Heart right ventricle (tissue), 16 donors: ENCODE data around the gene CBX2. TPM values are rescaled to one million over a fixed set of nuclear protein-coding genes. Genes with fewer than 3 reads are reported as not detected.

Experiments used
- ATAC-seq, 8 donors: fragments of 200-7000 bp; cut with Tn5 transposase; one replicate each; pipeline ENCODE4 v1.9.1; 2020; ENCODE audit warnings: mild to moderate bottlenecking in 8 of 8, moderate library complexity in 8 of 8, moderate number of reproducible peaks in 1 of 8
- DNase-seq, 2 donors: peaks; one replicate each; pipeline ENCODE4 v3.0.0-alpha.2; 2020
- H3K27ac ChIP-seq, 10 donors: fragments of 200-600 bp; sonication (generic) in 2 of 10; one replicate each; pipeline versions ENCODE4 v1.5.0 to v1.8.0; 2020 to 2022; ENCODE audit warnings: mild to moderate bottlenecking in 3 of 10
- H3K27me3 ChIP-seq, 7 donors: fragments of 200-600 bp; one replicate each; pipeline ENCODE4 v1.8.0; 2021 to 2022; ENCODE audit warnings: mild to moderate bottlenecking in 2 of 7
- H3K36me3 ChIP-seq, 9 donors: fragments of 200-600 bp; sonication (generic) in 1 of 9; one replicate each; pipeline versions ENCODE4 v1.5.0 to v1.8.0; 2020 to 2022; ENCODE audit warnings: mild to moderate bottlenecking in 2 of 9
- H3K4me1 ChIP-seq, 9 donors: fragments of 200-600 bp; sonication (generic) in 1 of 9; one replicate each; pipeline versions ENCODE4 v1.5.0 to v1.8.0; 2020 to 2022; ENCODE audit warnings: mild to moderate bottlenecking in 4 of 9
- H3K4me3 ChIP-seq, 10 donors: fragments of 200-600 bp; sonication (generic) in 2 of 10; one replicate each; pipeline versions ENCODE4 v1.5.0 to v1.8.0; 2020 to 2022; ENCODE audit warnings: mild to moderate bottlenecking in 7 of 10, moderate library complexity in 2 of 10
- H3K9me3 ChIP-seq, 11 donors: fragments of 200-600 bp in 10 of 11; sonication (generic) in 2 of 11; one replicate each; pipeline versions ENCODE4 v1.5.0 to v1.8.0; 2013 to 2022; ENCODE audit warnings: mild to moderate bottlenecking in 2 of 11, control low read depth in 1 of 11, moderate library complexity in 1 of 11
- WGBS, 2 donors: extraction: QIAGEN DNeasy Blood & Tissue Kit; methylation state at CpG; one replicate each; pipeline ENCODE4 v1.1.7; 2013; ENCODE audit warnings: inconsistent platforms in 1 of 2; 5-methylcytosine and 5-hydroxymethylcytosine counted together
- intact Hi-C, 10 donors: fragments of 100-400 bp; cut with DNase I; formaldehyde crosslinking; loops; one replicate each; pipeline versions ENCODE4 v1.11.1 to v1.14.2; 2022
- polyA plus RNA-seq, 2 donors: library from polyadenylated mRNA; stranded (reverse); fragments of 200-250 nt; gene quantifications; one replicate each; pipeline ENCODE4 v1.2.3, GENCODE V29; 2013
- total RNA-seq, 10 donors: library from RNA; stranded (reverse); fragmentation: NEBNext Ultra II Directional in 3 of 10; extraction: Animal tissue kit (Norgen Biotek cat#: 25700) in 3 of 10; gene quantifications; one replicate each; pipeline versions ENCODE4 v1.2.1 to v1.2.4, GENCODE V29; 2021 to 2023
- TF ChIP-seq, protein P1 (sequence below), 9 donors: fragments of 200-600 bp; sonication (generic) in 2 of 9; IDR thresholded peaks; one replicate each; pipeline versions ENCODE4 v1.5.0 to v1.8.0; 2021 to 2022; ENCODE audit warnings: antibody characterized with exemption in 9 of 9, mild to moderate bottlenecking in 5 of 9, moderate library complexity in 1 of 9
- donor health status: Arrhythmogenic right ventricular cardiomyopathy.
- donor health status: ischemic (EF 13 %, LVEDD 7.1; RV severe dilation, severe dysfunction).
- donor health status: healthy with polysubstance abuse.
- donor health status: DM: no; HTN: yes; CAD: no.
- donor health status: DM: no; HTN: no; CAD: no.
- donor health status: ischemic (EF 25% LVEDD 6.9; RV normal size, moderate dysfunction).
- donor health status: ischemic (EF 25% LVEDD 5.7; RV mildly dilated, moderate dysfunction).
- donor health status: healthy.
- donor health status: DM: yes; HTN: yes; CAD: no.
- donor health status: Ischemic cardiomyopathy.
- donor health status: ischemic (EF 35%, LVEDD 5.7; RV mildly dilated, moderate dysfunction).
- donor health status: nonischemic (EF 11% LVEDD 7.7; RV severe dilation, severe dysfunction).
- donor health status: DM: yes; HTN: yes; CAD: no.
- donor health status: PGD.
- donor health status: ischemic (EF 29% LVEDD 5.4; RV normal size, mild dysfunction).
- donor health status: nonischemic (EF 23%, LVEDD 6.1; RV moderate dilation, normal function).

The CBX2 gene
- total and polyA plus RNA-seq, 12 donors = 1.5 to 7.1 (median 2.9) TPM

GRCh38 chr17:79814974-79815835 lies 37.3 kb downstream of the CBX2 start:
- Histone ChIP-seq H3K27ac (peak overlapping the region in 1 of 10 donors; percentile 26), H3K4me1 (peaks cover 22 to 61% (median 49%) of the 10 kb centered on the region in 9 donors), H3K9me3 (no peaks in the 10 kb centered on the region), H3K4me3 (peak overlapping the region in 7 of 10 donors; percentile 17 to 36 (median 31)), H3K36me3 (no peaks in the 10 kb centered on the region), H3K27me3 (peaks cover 22 to 86% (median 62%) of the 10 kb centered on the region in 7 donors)
- WGBS, 2 donors = 13 to 16% methylated on average over 85 to 96 of the region's 96 CpGs
- DNase-seq (peak in 1 of 2 donors; percentile 48), ATAC-seq (peak in 2 of 8 donors; percentile 21 to 39)
- intact Hi-C loops = loop anchor here in 2 of 10 donors (2.0 to 5.0 kb wide), 2 partner anchors 16 to 177 kb away; no protein-coding TSS in a partner anchor
- TF ChIP-seq, protein P1, sequence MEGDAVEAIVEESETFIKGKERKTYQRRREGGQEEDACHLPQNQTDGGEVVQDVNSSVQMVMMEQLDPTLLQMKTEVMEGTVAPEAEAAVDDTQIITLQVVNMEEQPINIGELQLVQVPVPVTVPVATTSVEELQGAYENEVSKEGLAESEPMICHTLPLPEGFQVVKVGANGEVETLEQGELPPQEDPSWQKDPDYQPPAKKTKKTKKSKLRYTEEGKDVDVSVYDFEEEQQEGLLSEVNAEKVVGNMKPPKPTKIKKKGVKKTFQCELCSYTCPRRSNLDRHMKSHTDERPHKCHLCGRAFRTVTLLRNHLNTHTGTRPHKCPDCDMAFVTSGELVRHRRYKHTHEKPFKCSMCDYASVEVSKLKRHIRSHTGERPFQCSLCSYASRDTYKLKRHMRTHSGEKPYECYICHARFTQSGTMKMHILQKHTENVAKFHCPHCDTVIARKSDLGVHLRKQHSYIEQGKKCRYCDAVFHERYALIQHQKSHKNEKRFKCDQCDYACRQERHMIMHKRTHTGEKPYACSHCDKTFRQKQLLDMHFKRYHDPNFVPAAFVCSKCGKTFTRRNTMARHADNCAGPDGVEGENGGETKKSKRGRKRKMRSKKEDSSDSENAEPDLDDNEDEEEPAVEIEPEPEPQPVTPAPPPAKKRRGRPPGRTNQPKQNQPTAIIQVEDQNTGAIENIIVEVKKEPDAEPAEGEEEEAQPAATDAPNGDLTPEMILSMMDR (IDR thresholded peaks at IDR 0.05) = no peak

GRCh38 chr17:79815836-79816461 lies 38.0 kb downstream of the CBX2 start:
- Histone ChIP-seq H3K27ac (no peak overlapping the region), H3K9me3 (no peaks in the 10 kb centered on the region), H3K27me3 (peaks cover 21 to 81% (median 55%) of the 10 kb centered on the region in 7 donors), H3K4me3 (no peak overlapping the region), H3K4me1 (peaks cover 21 to 61% (median 42%) of the 10 kb centered on the region in 9 donors), H3K36me3 (no peaks in the 10 kb centered on the region)
- 56 to 60% methylated on average over 34 to 41 of the region's 41 CpGs for WGBS, 2 donors
- TF ChIP-seq, protein P1 (IDR thresholded peaks at IDR 0.05) = no peak
- DNase-seq = no peak
- intact Hi-C loops = loop anchor here in 1 of 10 donors (2.0 kb wide), 1 partner anchor 15 kb away; no protein-coding TSS in a partner anchor
- ATAC-seq = no peak

- peaks cover 0 to 68% (median 33%) of the 10 kb centered on the region in 7 donors for H3K27me3 ChIP-seq
- H3K4me3 ChIP-seq = no peak overlapping the region
- no peaks in the 10 kb centered on the region for H3K36me3 ChIP-seq
- peaks cover 6 to 45% (median 25%) of the 10 kb centered on the region in 9 donors for H3K4me1 ChIP-seq
- WGBS, 2 donors = 93 to 94% methylated on average over 12 of the region's 12 CpGs
- ATAC-seq = no peak
- no peak for DNase-seq
- H3K27ac ChIP-seq = no peak overlapping the region
- no peaks in the 10 kb centered on the region for H3K9me3 ChIP-seq
- TF ChIP-seq, protein P1 (IDR thresholded peaks at IDR 0.05) = no peak
- intact Hi-C loops = no loop called here
Observed at GRCh38 chr17:79818026-79818758, 40.2 kb downstream of the CBX2 start.

- no peaks in the 10 kb centered on the region for H3K9me3 ChIP-seq
- peaks cover 3 to 40% (median 25%) of the 10 kb centered on the region in 9 donors for H3K4me1 ChIP-seq
- intact Hi-C loops = no loop called here
- peak overlapping the region in 6 of 10 donors; percentile 8 to 70 (median 56) for H3K27ac ChIP-seq
- WGBS, 2 donors = 65 to 75% methylated on average over 5 of the region's 5 CpGs
- TF ChIP-seq, protein P1 (IDR thresholded peaks at IDR 0.05) = no peak
- no peak for ATAC-seq
- H3K27me3 ChIP-seq = peaks cover 0 to 61% (median 28%) of the 10 kb centered on the region in 7 donors
- H3K36me3 ChIP-seq = no peaks in the 10 kb centered on the region
- no peak overlapping the region for H3K4me3 ChIP-seq
- DNase-seq = no peak
Observed at GRCh38 chr17:79819085-79819484, 41.1 kb downstream of the CBX2 start.
